Keratinocyte (primary cell): Measurements from ENCODE around the gene PEX10. TPM values are rescaled to one million over a fixed set of nuclear protein-coding genes. Genes with fewer than 3 reads are reported as not detected.

ENCODE experiments used
- DNase-seq: peaks from one replicate; pipeline ENCODE4 v3.0.0-alpha.2; 2011; ENCODE audit warnings: low read depth, missing footprints, low spot score
- FAIRE-seq: peaks from 2 replicates; lab custom pipeline; 2011; peaks lifted over from hg19 to GRCh38; lab: Jason Lieb, UNC
- H2AFZ ChIP-seq: 2 replicates; pipeline ENCODE4 v1.6.0; 2012; ENCODE audit warnings: low read length, control low read depth, inconsistent platforms; ENCODE audit not compliant: control insufficient read depth
- H3K27ac ChIP-seq: 2 replicates; pipeline ENCODE4 v1.5.1; 2011; ENCODE audit warnings: low read length; ENCODE audit not compliant: control insufficient read depth, insufficient read depth
- H3K27me3 ChIP-seq: 3 replicates; pipeline ENCODE4 v1.6.0; 2011; ENCODE audit warnings: low read length; ENCODE audit not compliant: control insufficient read depth, insufficient read depth; ENCODE audit errors: extremely low read depth
- H3K36me3 ChIP-seq, 2 experiments: 2 replicates in 1 of 2; 3 replicates in 1 of 2; pipeline ENCODE4 v1.5.1; 2011; ENCODE audit warnings: low read length in 2 of 2, mild to moderate bottlenecking in 1 of 2; ENCODE audit not compliant: control insufficient read depth in 2 of 2, insufficient read depth in 2 of 2; ENCODE audit errors: extremely low read depth in 1 of 2
- H3K4me1 ChIP-seq: 3 replicates; pipeline ENCODE4 v1.5.1; 2011; ENCODE audit warnings: low read length; ENCODE audit not compliant: control insufficient read depth, insufficient read depth; ENCODE audit errors: extremely low read depth
- H3K4me2 ChIP-seq: 3 replicates; pipeline ENCODE4 v1.6.0; 2011; ENCODE audit warnings: low read depth, low read length; ENCODE audit not compliant: control insufficient read depth, insufficient read depth; ENCODE audit errors: extremely low read depth
- H3K4me3 ChIP-seq, 3 experiments: fragments of 200-600 bp in 1 of 3; sonication (generic) in 1 of 3; 2 replicates in 2 of 3; 3 replicates in 1 of 3; pipeline ENCODE4 v1.5.1; 2011 to 2016; ENCODE audit warnings: low read length in 3 of 3, mild to moderate bottlenecking in 3 of 3, control low read depth in 2 of 3, inconsistent platforms in 1 of 3, low read depth in 1 of 3, mixed read lengths in 1 of 3, mixed run types in 1 of 3, moderate library complexity in 1 of 3; ENCODE audit not compliant: control insufficient read depth in 2 of 3, insufficient read depth in 2 of 3; ENCODE audit errors: extremely low read depth in 1 of 3
- H3K79me2 ChIP-seq: 2 replicates; pipeline ENCODE4 v1.6.0; 2012; ENCODE audit warnings: low read length; ENCODE audit not compliant: control insufficient read depth, insufficient read depth
- H3K9ac ChIP-seq: 3 replicates; pipeline ENCODE4 v1.6.0; 2011; ENCODE audit warnings: low read length; ENCODE audit not compliant: control insufficient read depth, insufficient read depth; ENCODE audit errors: extremely low read depth
- H3K9me1 ChIP-seq: 3 replicates; pipeline ENCODE4 v1.6.0; 2011; ENCODE audit warnings: low read length; ENCODE audit not compliant: control insufficient read depth, insufficient read depth; ENCODE audit errors: extremely low read depth
- H3K9me3 ChIP-seq: 2 replicates; pipeline ENCODE4 v1.5.1; 2012; ENCODE audit warnings: low read depth, low read length; ENCODE audit not compliant: control insufficient read depth
- H4K20me1 ChIP-seq: 3 replicates; pipeline ENCODE4 v1.6.0; 2011; ENCODE audit warnings: low read length; ENCODE audit not compliant: control insufficient read depth, insufficient read depth; ENCODE audit errors: extremely low read depth
- CTCF ChIP-seq, 3 experiments: IDR thresholded peaks in 1 of 3; conservative IDR thresholded peaks in 1 of 3; optimal IDR thresholded peaks in 1 of 3; 2 replicates in 2 of 3; 3 replicates in 1 of 3; pipeline versions ENCODE3 to v1.5.1; 2011; ENCODE audit warnings: low read length in 3 of 3, mild to moderate bottlenecking in 3 of 3, moderate library complexity in 2 of 3, control low read depth in 1 of 3, inconsistent platforms in 1 of 3; ENCODE audit not compliant: insufficient read depth in 2 of 3; ENCODE audit errors: extremely low read depth in 1 of 3
- EZH2 ChIP-seq: IDR thresholded peaks from one replicate; pipeline ENCODE4 v1.6.1; 2012; ENCODE audit warnings: inconsistent platforms, mild to moderate bottlenecking, low read length, moderate library complexity
- dilution Hi-C: fragments of 300-500 bp; cut with MboI; formaldehyde crosslinking; loops from one replicate; pipeline ENCODE4 v1.7.0; 2020; ENCODE audit warnings: low sequenced_read_pairs; ENCODE audit not compliant: extremely low pct_ligation_motif_present
- polyA plus RNA-seq, 5 experiments: library from polyadenylated mRNA; depleted of rRNA in 3 of 5; stranded (reverse) in 3 of 5; stranded (forward) in 1 of 5; unstranded in 1 of 5; fragments of >200 nt; gene quantifications; 1 replicate in 1 of 5; 2 replicates in 3 of 5; 3 replicates in 1 of 5; pipeline versions ENCODE4 v1.2.1 to v1.2.3, GENCODE V29; 2011 to 2012; ENCODE audit warnings: missing spikeins in 2 of 5, low read depth in 1 of 5, low replicate concordance in 1 of 5

Gene PEX10
- polyA plus RNA-seq, 1 donor (not counting 4 experiments of a cell fraction or from before 2014, with no cell fraction given) = 13.8 TPM

GRCh38 chr1:2435091-2435490 is 22.7 kb upstream of the PEX10 start:
- Histone ChIP-seq H3K27ac (no peak overlapping the region), H3K36me3 (peaks cover 27 to 50% of the 10 kb centered on the region in 2 experiments), H3K79me2 (peaks cover 98% of the 10 kb centered on the region), H3K27me3 (no peaks in the 10 kb centered on the region), H3K4me2 (no peak overlapping the region), H3K9ac (no peak overlapping the region), H3K9me3 (no peaks in the 10 kb centered on the region), H4K20me1 (peaks cover 41% of the 10 kb centered on the region), H3K9me1 (no peaks in the 10 kb centered on the region), H3K4me3 (no peak overlapping the region), H2AFZ (no peak overlapping the region), H3K4me1 (peaks cover 22% of the 10 kb centered on the region)
- FAIRE-seq (no peak), DNase-seq (no peak)
- dilution Hi-C loops = no loop called here
- TF ChIP-seq EZH2 (no peak), CTCF (optimal IDR thresholded peaks at IDR 0.05 in 1 of 3, IDR thresholded peaks at IDR 0.05 in 1 of 3, conservative IDR thresholded peaks at IDR 0.05 in 1 of 3; ENCODE audit: extremely low read depth in 1 of 3, insufficient read depth in 2 of 3, low read length in 3 of 3) (no peak)

GRCh38 chr1:2433936-2434655 is 21.7 kb upstream of the PEX10 start:
- Histone ChIP-seq H3K9me3 (peaks cover 2% of the 10 kb centered on the region), H3K9ac (no peak overlapping the region), H3K36me3 (peaks cover 23 to 51% of the 10 kb centered on the region in 2 experiments), H3K9me1 (no peaks in the 10 kb centered on the region), H3K27me3 (no peaks in the 10 kb centered on the region), H2AFZ (no peak overlapping the region), H3K4me3 (no peak overlapping the region), H3K27ac (no peak overlapping the region), H3K4me2 (no peak overlapping the region), H4K20me1 (peaks cover 41% of the 10 kb centered on the region), H3K4me1 (peaks cover 30% of the 10 kb centered on the region), H3K79me2 (peaks cover 98% of the 10 kb centered on the region)
- TF ChIP-seq EZH2 = no peak
- TF ChIP-seq CTCF (optimal IDR thresholded peaks at IDR 0.05 in 1 of 3, IDR thresholded peaks at IDR 0.05 in 1 of 3, conservative IDR thresholded peaks at IDR 0.05 in 1 of 3; ENCODE audit: extremely low read depth in 1 of 3, insufficient read depth in 2 of 3, low read length in 3 of 3) = no peak
- DNase-seq (no peak), FAIRE-seq (no peak)
- dilution Hi-C loops = no loop called here
